Retinal pigment epithelial cell (primary cell): ENCODE data around the gene CDH13.

Experiments used
- DNase-seq: peaks from one replicate; pipeline ENCODE4 v3.0.0-alpha.2; 2010; ENCODE audit warnings: low read depth
- H3K4me3 ChIP-seq: 2 replicates; pipeline ENCODE4 v1.5.1; 2011; ENCODE audit warnings: mild to moderate bottlenecking, low read length, control low read depth, moderate library complexity
- TF ChIP-seq, protein P1 (sequence below): conservative IDR thresholded peaks from 2 replicates; pipeline ENCODE4 v1.5.1; 2011; ENCODE audit warnings: low read depth, low read length, control low read depth, inconsistent platforms

The CDH13 gene

DNA sequence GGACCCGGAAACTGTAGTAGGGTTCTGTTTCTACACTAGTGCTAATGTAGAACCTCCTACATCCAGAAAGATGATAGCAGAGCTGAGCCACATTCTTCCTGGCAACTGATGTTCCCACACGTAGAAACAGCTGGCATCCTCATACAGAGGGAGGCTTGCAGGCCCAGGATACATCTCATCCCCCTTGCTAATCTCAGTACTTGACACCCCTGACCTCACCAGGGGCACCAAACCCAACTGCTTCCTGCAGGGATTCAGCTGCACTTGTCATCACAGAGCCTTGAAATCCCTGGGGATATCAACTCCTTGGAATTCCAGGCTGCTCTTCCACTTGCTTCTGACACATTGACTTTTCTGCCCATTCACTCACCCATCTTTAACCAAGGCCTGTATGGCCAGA lies 1105.8 kb downstream of the CDH13 start:
- TF ChIP-seq, protein P1, sequence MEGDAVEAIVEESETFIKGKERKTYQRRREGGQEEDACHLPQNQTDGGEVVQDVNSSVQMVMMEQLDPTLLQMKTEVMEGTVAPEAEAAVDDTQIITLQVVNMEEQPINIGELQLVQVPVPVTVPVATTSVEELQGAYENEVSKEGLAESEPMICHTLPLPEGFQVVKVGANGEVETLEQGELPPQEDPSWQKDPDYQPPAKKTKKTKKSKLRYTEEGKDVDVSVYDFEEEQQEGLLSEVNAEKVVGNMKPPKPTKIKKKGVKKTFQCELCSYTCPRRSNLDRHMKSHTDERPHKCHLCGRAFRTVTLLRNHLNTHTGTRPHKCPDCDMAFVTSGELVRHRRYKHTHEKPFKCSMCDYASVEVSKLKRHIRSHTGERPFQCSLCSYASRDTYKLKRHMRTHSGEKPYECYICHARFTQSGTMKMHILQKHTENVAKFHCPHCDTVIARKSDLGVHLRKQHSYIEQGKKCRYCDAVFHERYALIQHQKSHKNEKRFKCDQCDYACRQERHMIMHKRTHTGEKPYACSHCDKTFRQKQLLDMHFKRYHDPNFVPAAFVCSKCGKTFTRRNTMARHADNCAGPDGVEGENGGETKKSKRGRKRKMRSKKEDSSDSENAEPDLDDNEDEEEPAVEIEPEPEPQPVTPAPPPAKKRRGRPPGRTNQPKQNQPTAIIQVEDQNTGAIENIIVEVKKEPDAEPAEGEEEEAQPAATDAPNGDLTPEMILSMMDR, result no peak
- H3K4me3 ChIP-seq, result no peak overlapping the region
- no peak for DNase-seq

DNA sequence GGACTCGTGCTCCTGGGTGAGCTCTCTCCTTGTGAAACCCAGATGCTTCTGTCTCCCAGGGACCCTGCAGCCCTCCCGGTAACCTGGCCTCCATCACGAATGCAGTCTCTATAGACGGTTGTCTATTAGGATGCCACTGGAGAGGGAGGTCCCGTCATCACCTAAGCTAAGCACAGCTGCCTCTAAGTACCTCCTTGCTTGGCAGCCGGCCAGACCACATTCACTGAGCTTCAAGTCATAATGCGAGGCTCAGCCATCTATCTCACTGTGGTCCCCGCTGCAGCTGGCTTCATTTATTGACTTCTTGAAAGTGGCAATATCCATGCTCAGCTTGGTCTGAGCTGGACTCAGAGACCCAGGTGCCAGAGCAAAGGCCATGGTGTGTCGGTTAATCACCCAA lies 1106.5 kb downstream of the CDH13 start:
- no peak for DNase-seq
- no peak overlapping the region for H3K4me3 ChIP-seq
- TF ChIP-seq, protein P1, result no peak

DNA sequence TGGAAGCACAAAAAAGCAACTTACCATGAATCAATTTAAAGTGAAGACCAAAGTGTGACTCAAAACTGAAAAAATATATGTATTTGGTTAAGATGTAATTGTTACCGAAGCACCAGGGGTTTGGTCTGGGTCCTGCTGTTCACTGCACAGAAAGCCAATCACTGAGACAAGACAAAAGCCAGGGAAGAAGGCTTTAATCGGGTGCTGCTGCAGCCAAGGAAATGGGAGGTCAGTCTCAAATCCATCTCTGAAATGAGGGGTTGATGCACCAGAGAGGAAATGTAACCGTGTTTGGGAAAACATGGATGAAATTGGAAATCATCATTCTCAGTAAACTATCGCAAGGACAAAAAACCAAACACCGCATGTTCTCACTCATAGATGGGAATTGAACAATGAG lies 1107.4 kb downstream of the CDH13 start:
- no peak overlapping the region for H3K4me3 ChIP-seq
- TF ChIP-seq, protein P1, result no peak
- no peak for DNase-seq

DNA sequence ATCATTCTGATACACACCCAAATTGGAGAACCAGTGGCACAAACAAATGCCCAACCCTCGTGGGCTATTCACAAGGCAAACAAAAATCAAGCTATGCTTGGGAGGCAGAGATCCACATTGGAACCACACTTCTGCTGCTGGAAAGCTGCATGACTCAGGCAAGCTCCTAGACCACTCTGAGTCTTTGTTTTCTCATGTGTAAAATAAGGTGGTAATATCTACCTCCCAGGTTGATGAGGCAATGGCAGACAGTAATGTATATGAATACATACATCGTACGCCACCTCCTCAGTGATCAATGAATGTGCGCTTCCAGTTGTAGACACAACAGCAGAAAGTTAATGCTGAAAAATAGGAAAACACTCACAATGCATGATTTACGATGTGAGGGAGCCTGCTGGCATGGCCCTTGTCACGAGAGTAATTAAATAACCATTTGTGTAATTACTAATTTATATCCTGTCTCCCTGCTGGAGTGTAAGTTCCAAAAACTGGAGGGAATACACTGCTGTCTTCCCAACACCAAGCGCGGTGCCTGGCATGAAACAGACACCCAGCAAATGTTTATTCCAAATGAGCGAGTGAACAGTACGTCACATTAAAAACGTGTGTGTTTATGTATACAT lies 1111.1 kb downstream of the CDH13 start:
- DNase-seq, result no peak
- no peak overlapping the region for H3K4me3 ChIP-seq
- TF ChIP-seq, protein P1, result no peak

DNA sequence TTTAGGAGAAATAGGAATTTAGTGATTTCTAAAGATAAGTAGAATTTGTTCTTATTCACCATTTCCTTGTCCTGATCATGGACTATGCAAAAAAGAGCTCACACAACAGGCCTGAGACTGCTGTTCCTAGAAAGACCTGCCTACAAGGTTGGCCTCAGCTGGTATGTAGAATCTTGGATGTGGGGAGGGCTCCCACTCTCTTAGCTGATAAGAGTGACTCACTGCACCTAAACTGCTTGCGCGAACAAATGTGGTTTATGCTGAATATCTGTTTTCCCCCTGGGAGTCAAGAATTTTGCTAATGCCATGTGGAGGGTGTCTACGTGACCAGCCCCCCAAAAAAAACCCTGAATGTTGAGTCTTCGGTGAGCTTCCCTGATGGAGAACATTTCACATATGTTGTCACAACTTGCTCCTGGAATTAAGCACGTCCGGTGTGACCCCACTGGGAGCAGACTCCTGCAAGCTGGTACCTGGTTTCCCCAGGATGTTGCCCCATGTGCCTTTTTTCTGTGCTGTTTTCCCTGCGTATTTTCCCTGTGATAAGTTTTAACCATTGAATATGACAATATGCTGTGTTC lies 1112.2 kb downstream of the CDH13 start:
- DNase-seq, result no peak

DNA sequence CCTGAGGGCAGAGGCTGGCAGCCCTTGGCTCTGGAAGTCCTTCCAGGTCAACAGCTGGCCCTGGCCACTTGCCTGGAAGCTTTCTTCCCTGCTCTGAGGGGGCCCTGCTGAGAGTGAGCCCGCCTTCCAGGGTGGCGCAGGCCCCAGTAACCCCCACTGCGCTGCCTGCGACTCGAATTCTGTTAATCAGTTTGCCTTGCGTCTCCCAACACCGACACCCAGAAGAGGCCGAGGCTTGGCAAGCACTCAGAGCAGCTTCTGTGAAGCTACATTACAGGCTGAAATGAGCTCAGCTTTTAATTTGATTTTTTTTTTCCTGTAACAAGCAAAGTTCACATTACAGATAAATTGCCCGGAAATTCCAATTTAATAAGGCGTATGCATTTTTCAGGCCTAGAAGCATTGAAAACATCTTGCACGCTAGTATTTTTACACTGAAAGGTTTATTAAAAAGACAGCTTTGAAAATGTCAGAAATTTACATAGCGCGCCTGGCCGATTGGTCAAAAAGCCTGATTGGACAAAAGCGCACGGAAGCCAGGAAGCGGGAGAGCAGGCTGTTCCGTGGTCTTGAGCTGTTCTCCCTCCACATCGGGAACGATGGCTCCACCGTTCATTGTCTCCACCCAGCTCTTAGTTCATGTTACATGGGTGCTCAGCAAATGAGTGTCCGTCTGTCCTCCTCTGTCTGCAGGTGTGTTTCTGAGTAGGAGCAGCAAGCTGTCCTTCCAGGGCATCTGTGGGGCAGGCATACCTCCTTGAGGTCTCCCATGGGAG lies 1115.5 kb downstream of the CDH13 start:
- H3K4me3 ChIP-seq, result no peak overlapping the region
- no peak for DNase-seq
- TF ChIP-seq, protein P1, result no peak

More for the DNA sequence above, 1112.2 kb downstream of the CDH13 start:
- TF ChIP-seq, protein P1, result no peak
- no peak overlapping the region for H3K4me3 ChIP-seq
